ENCODE data around the gene LYZL1.

DNA sequence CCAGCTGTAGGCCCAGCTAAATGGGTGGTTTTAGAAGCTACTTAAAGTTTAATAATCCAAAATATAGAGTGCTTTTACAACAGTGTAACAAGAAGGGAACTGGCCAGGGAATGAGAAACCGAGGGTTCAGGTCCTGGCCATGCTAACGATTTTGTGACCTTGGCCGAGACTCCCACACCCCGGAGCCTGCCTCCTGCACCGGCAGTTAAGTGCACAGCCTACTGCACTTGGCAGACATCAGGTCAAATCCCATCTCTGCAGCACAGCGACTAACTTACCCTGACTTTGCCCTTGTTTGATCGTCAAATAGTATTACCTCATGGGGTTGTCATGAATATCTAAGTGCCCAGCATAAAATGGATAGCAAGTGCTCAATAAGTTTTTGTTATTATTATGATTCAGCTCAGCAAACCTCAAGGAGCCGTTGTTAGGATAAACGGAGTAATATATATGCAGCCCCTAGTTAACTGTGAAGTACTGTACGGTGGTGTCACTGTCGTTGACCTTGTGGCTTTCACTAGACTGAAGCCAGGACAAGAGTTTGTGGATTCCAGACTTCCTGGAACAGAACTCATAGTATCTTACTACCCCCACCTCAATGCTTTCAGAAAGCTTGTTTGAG lies 35.5 kb downstream of the LYZL1 start:
- TF ChIP-seq, protein P1, sequence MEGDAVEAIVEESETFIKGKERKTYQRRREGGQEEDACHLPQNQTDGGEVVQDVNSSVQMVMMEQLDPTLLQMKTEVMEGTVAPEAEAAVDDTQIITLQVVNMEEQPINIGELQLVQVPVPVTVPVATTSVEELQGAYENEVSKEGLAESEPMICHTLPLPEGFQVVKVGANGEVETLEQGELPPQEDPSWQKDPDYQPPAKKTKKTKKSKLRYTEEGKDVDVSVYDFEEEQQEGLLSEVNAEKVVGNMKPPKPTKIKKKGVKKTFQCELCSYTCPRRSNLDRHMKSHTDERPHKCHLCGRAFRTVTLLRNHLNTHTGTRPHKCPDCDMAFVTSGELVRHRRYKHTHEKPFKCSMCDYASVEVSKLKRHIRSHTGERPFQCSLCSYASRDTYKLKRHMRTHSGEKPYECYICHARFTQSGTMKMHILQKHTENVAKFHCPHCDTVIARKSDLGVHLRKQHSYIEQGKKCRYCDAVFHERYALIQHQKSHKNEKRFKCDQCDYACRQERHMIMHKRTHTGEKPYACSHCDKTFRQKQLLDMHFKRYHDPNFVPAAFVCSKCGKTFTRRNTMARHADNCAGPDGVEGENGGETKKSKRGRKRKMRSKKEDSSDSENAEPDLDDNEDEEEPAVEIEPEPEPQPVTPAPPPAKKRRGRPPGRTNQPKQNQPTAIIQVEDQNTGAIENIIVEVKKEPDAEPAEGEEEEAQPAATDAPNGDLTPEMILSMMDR (IDR thresholded peaks at IDR 0.05): no peak
- TF ChIP-seq, protein P2, sequence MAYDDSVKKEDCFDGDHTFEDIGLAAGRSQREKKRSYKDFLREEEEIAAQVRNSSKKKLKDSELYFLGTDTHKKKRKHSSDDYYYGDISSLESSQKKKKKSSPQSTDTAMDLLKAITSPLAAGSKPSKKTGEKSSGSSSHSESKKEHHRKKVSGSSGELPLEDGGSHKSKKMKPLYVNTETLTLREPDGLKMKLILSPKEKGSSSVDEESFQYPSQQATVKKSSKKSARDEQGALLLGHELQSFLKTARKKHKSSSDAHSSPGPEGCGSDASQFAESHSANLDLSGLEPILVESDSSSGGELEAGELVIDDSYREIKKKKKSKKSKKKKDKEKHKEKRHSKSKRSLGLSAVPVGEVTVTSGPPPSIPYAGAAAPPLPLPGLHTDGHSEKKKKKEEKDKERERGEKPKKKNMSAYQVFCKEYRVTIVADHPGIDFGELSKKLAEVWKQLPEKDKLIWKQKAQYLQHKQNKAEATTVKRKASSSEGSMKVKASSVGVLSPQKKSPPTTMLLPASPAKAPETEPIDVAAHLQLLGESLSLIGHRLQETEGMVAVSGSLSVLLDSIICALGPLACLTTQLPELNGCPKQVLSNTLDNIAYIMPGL (CRISPR knock-in tag; IDR thresholded peaks at IDR 0.05): no peak
- TF ChIP-seq SP1 (CRISPR knock-in tag; conservative IDR thresholded peaks at IDR 0.05) (no peak), ESRRA (CRISPR knock-in tag; IDR thresholded peaks at IDR 0.05; ENCODE audit: borderline replicate concordance) (no peak), ZNF263 (CRISPR knock-in tag; IDR thresholded peaks at IDR 0.05; ENCODE audit: low read depth) (no peak), JAZF1 (CRISPR knock-in tag; IDR thresholded peaks at IDR 0.05) (no peak)
- TF ChIP-seq, protein P3, sequence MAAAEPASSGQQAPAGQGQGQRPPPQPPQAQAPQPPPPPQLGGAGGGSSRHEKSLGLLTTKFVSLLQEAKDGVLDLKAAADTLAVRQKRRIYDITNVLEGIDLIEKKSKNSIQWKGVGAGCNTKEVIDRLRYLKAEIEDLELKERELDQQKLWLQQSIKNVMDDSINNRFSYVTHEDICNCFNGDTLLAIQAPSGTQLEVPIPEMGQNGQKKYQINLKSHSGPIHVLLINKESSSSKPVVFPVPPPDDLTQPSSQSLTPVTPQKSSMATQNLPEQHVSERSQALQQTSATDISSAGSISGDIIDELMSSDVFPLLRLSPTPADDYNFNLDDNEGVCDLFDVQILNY (CRISPR knock-in tag; IDR thresholded peaks at IDR 0.05): no peak
